Sigmoid colon (tissue), 4 donors: ENCODE measurements around the gene PPFIA2.

ENCODE experiments used
- CTCF ChIP-seq, 4 experiments: fragments of 450-650 bp in 3 of 4; fragments of 200-600 bp in 1 of 4; IDR thresholded peaks; one replicate each; pipeline ENCODE4 v1.5.1; 2016 to 2019; ENCODE audit warnings: antibody characterized with exemption in 4 of 4, mild to moderate bottlenecking in 3 of 4, moderate library complexity in 2 of 4
- POLR2AphosphoS5 ChIP-seq, 4 donors: sonication (generic); formaldehyde crosslinking; IDR thresholded peaks; one replicate each; pipeline ENCODE4 v1.6.1; 2017; ENCODE audit warnings: antibody characterized with exemption in 4 of 4

- TF ChIP-seq CTCF (IDR thresholded peaks at IDR 0.05) = no peak
- TF ChIP-seq POLR2AphosphoS5 (IDR thresholded peaks at IDR 0.05) = no peak
Observed at GRCh38 chr12:81412940-81413339, 346.2 kb downstream of the PPFIA2 start.
